Posterior vena cava (tissue), 2 donors: ENCODE measurements around the gene LRRC3. TPM values are rescaled to one million over a fixed set of nuclear protein-coding genes. Genes with fewer than 3 reads are reported as not detected.
"Not testable (repeated sequence)": the region's sequence is repeated elsewhere in the genome, so short reads cannot be mapped to it uniquely, and the experiment has no call there.

ENCODE experiments used
- DNase-seq: peaks from one replicate; pipeline ENCODE4 v3.0.0-alpha.2; 2020; ENCODE audit warnings: low spot score
- intact Hi-C, 2 donors: fragments of 100-400 bp; cut with DNase I; formaldehyde crosslinking; loops; one replicate each; pipeline versions ENCODE4 v1.14.1 to v1.14.2; 2022 to 2023
- total RNA-seq, 2 donors: library from RNA; stranded (reverse); fragmentation: NEBNext Ultra II Directional; extraction: Animal tissue kit (Norgen Biotek cat#: 25700); gene quantifications; one replicate each; pipeline ENCODE4 v1.2.1, GENCODE V29; 2021
- donor health status: DM: yes; HTN: yes; CAD: no.
- donor health status: DM: yes; HTN: yes; CAD: no.

LRRC3 gene
- total RNA-seq, 2 donors from 2014 or later: 1.5 to 1.8 TPM

- intact Hi-C loops: loop anchor here in 1 of 2 donors (5.0 kb wide), 1 partner anchor 1304 kb away; no protein-coding TSS in a partner anchor
- not testable (repeated sequence) for DNase-seq
Measured at GRCh38 chr21:44503006-44503889, 47.9 kb downstream of the LRRC3 start.

GRCh38 chr21:44503901-44504399 is 48.6 kb downstream of the LRRC3 start:
- intact Hi-C loops: loop anchor here in 1 of 2 donors (1.0 to 5.0 kb wide), 2 partner anchors 25 to 1303 kb away; no protein-coding TSS in a partner anchor
- no peak for DNase-seq

DNA sequence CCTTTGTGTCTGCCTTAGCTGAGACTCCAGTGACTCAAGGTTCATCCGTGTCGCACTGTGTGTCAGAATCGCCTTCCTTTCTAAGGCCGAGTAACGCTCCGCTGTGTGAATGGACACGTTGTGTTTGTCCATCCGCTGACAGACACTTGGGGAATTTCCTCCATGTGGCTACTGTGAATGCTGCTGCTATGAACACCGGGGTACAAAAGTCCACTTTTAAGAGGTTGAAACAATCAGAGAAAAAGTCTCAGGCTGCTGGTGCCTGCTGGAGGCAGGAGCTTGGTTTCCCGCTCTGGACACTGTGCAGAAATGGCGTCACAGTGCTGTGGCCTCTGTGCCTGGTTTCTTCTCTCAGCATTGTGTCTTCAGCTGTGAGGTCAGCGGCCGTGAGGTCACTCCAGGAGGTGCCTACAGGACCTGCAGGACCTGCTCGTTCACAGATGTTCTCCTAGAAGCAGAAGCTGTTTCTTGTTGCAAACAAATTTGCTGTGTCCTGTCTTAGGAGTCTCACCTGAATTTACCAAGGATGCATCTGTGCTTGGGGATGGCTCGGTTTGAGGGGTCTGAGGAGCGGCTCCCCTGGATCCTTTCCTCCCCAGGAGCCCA is 50.5 kb downstream of the LRRC3 start:
- intact Hi-C loops: no loop called here
- DNase-seq: no peak

- DNase-seq: no peak
- intact Hi-C loops: no loop called here
Measured at GRCh38 chr21:44506279-44507255, 51.3 kb downstream of the LRRC3 start.

GRCh38 chr21:44507673-44508425 is 52.5 kb downstream of the LRRC3 start:
- no peak for DNase-seq
- intact Hi-C loops: no loop called here

- no peak for DNase-seq
- intact Hi-C loops: no loop called here
Measured at GRCh38 chr21:44508426-44508710, 53.1 kb downstream of the LRRC3 start.

GRCh38 chr21:44508711-44509445 is 53.6 kb downstream of the LRRC3 start:
- intact Hi-C loops: no loop called here
- DNase-seq: no peak

DNA sequence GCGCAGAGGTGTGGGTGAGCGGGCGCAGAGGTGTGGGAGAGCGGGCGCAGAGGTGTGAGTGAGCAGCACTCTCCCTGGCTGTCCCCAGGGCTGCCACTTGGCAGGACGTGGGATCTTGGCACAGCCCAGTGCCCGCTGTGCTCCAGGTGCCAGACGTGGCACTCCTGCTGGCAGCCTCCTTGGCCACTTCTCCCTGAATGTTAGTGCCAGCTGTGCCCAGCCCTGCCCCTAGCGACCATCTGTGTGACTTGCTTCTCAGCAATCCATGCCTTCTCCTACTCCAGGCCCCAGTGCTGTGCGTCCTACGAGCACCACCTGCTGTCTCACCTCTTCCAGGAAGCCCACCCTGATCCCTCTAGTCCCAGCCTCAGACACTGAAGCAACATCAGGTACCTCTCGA is 54.2 kb downstream of the LRRC3 start:
- intact Hi-C loops: no loop called here
- DNase-seq: no peak

DNA sequence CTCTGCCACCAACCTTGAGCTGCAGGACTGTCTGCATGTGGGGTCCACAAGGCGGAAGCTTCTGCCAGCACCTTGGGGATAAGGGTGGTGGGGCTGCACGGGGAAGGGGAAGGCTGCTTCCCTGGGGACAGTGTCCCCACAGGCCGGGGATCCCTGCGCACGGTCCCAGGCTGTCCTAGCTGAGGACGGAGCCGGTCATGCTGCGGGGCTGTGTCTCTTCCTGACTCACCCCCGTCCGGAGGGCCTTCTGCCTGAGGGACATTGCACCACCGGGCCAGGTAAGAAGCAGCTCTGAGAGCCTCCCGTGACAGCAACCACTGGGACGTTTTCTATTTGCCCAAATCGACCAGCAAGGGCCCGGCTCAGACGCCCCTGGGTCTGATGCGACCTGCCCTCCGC is 54.8 kb downstream of the LRRC3 start:
- intact Hi-C loops: no loop called here
- DNase-seq: no peak

DNA sequence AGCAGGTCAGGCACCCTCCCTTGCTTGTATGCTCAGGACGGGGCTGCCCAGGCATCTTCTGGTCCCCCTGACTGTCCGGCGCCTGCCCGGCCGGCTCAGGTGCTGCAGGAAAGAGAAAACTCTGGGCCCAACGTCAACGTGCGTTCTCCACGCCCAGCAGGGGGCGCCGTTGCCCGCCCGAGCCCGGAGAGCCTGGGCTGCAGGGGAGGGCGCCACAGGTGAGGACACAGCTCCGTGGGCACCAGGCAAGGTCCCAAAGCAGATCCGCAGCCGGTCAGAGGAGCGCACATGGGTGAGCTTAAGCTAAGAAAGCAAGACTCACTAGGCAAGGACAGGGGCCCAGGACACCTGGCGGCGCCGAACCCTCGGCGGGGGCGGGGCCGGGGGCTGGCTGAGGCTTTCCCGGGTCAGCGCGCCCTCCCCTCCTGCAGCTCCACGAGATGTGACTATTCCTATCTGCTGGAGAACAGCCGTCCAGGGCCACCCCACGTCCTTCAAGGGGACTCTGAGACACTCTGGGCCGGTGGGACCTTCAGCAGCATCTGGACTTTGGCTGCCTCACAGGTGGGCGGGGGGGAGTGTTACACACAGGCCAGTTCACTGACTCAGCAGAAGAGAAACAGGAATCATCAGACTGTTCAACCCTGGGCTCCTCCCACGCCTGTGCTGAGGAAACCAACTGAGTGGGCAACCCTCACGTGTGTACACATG is 55.4 kb downstream of the LRRC3 start:
- DNase-seq: peak; percentile 88
- intact Hi-C loops: no loop called here

GRCh38 chr21:44511219-44511937 is 56.1 kb downstream of the LRRC3 start:
- no peak for DNase-seq
- intact Hi-C loops: no loop called here

Other genes starting within 250 kb of the LRRC3 start
- gene ICOSLG, start 214.6 kb upstream of the LRRC3 start, total RNA-seq: 1 to 10 TPM; 1.5 to 2.8 TPM
- gene DNMT3L, start 193.6 kb upstream of the LRRC3 start, total RNA-seq: not detected
- gene AIRE, start 169.6 kb upstream of the LRRC3 start, total RNA-seq: not detected
- gene PFKL, start 155.5 kb upstream of the LRRC3 start, total RNA-seq: 10 to 100 TPM; 74.1 to 91.3 TPM
- 10 to 100 TPM; 18.1 to 18.8 TPM for gene CFAP410, start 116.1 kb upstream of the LRRC3 start, total RNA-seq
- 10 to 100 TPM in 1 of 2 donors, 1 to 10 TPM in 1; 7.7 to 11.3 TPM for gene TRPM2, start 101.9 kb upstream of the LRRC3 start, total RNA-seq
- gene KRTAP10-1, start 84.7 kb downstream of the LRRC3 start, total RNA-seq: not detected
- not detected for gene KRTAP10-2, start 96.0 kb downstream of the LRRC3 start, total RNA-seq
- not detected for gene KRTAP10-3, start 103.3 kb downstream of the LRRC3 start, total RNA-seq
- not detected for gene KRTAP10-4, start 118.2 kb downstream of the LRRC3 start, total RNA-seq
- gene KRTAP10-5, start 125.1 kb downstream of the LRRC3 start, total RNA-seq: not detected
- gene KRTAP10-6, start 137.0 kb downstream of the LRRC3 start, total RNA-seq: not detected
- not detected for gene KRTAP10-7, start 145.1 kb downstream of the LRRC3 start, total RNA-seq
- not detected for gene KRTAP10-8, start 156.6 kb downstream of the LRRC3 start, total RNA-seq
- not detected for gene KRTAP10-9, start 171.6 kb downstream of the LRRC3 start, total RNA-seq
- not detected for gene KRTAP10-10, start 181.8 kb downstream of the LRRC3 start, total RNA-seq
- gene KRTAP10-11, start 190.9 kb downstream of the LRRC3 start, total RNA-seq: not detected
- not detected for gene KRTAP12-4, start 199.1 kb downstream of the LRRC3 start, total RNA-seq
- gene KRTAP12-3, start 202.4 kb downstream of the LRRC3 start, total RNA-seq: not detected
- gene KRTAP12-2, start 211.4 kb downstream of the LRRC3 start, total RNA-seq: under 1 TPM in 1 of 2 donors, not detected in 1; 0.48 TPM
- gene KRTAP12-1, start 226.7 kb downstream of the LRRC3 start, total RNA-seq: not detected
- gene KRTAP10-12, start 241.7 kb downstream of the LRRC3 start, total RNA-seq: not detected